Measurements from ENCODE around the gene VTI1A.

The VTI1A gene

DNA sequence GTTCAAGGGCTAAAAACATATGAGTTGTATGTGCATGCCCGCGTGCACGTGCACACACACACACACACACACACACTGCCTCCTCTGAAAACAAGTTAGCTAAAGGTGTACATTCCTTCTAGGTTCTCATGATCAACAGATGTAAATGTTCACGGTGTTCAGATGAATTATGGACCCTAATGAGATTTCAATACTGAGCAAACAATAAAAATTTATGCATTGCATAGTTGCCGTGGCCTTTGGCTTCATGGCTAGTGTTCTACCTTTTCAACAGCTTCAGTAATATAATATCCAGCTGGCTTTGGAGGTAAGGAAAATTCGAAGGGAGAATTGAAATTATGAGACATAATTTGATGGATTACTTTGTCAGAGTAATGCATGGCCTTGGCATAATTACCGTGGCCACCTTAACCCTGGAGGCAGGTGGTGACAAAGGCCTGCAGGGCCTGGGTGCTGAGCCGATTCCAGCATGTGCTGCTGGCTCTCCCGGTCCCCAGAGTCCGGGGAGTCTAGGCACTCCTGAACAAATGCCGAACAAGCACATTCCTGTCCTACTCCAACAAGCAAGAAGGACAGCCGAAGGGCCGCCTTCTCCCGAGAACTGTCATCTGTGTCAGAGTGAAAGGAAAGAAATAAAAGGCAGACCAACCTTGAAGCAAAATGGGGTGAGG, 336.5 kb downstream of the VTI1A start:
- TF ChIP-seq TAF1 (IDR thresholded peaks at IDR 0.05; ENCODE audit: borderline replicate concordance, low read depth, low read length) (no peak), POLR2A (IDR thresholded peaks at IDR 0.05; ENCODE audit: low read depth, low read length) (no peak)
- FAIRE-seq: no peak
- no peak for DNase-seq (ENCODE audit: insufficient read length)

DNA sequence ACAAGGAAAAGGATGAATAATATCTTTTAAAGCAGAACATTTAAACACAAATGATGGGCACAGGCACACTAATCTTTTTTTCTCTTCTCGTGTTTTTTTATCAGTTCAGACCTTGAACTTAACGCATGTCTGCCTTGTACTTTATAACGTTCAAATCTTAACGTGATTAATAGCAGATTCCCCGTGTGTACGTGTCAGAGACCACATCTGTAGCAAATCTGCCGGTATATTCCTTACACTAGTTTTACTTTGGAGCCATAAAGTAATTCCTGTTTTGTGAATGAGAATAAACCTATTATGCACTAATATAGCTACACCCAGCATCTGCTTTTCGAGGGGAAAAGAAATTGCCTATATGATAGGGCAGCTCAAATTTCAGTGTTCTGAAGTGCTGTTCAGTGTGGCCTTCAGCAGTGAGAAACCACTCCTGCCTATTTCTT, 337.0 kb downstream of the VTI1A start:
- DNase-seq (ENCODE audit: insufficient read length): no peak
- FAIRE-seq: no peak
- TF ChIP-seq POLR2A (IDR thresholded peaks at IDR 0.05; ENCODE audit: low read depth, low read length) (no peak), TAF1 (IDR thresholded peaks at IDR 0.05; ENCODE audit: borderline replicate concordance, low read depth, low read length) (no peak), POLR2AphosphoS5 (IDR thresholded peaks at IDR 0.05; ENCODE audit: low read depth, low read length) (no peak)

DNA sequence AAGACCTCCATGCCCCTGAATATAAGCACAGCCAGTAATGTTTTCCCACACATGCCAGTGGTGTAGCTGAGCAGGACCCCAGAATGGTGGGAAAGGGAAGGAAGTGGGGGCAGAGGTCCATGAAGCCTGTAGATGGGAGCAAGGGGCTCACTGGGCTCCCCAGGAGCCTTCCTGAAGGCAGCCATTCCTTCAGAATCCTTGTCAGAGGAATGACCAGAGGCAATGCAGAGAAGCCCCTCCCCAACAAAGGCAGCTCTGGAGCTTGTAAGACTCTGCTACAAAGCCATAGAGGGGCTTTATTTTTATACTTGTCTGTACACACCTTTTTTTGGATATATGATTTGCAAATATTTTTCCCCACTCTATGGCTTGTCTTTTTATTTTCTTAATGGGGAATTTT, 338.1 kb downstream of the VTI1A start:
- no peak for FAIRE-seq
- DNase-seq (ENCODE audit: insufficient read length): no peak
- no peak for TF ChIP-seq TAF1 (IDR thresholded peaks at IDR 0.05; ENCODE audit: borderline replicate concordance, low read depth, low read length)
- TF ChIP-seq POLR2AphosphoS5 (IDR thresholded peaks at IDR 0.05; ENCODE audit: low read depth, low read length): no peak
- TF ChIP-seq POLR2A (IDR thresholded peaks at IDR 0.05; ENCODE audit: low read depth, low read length): no peak

DNA sequence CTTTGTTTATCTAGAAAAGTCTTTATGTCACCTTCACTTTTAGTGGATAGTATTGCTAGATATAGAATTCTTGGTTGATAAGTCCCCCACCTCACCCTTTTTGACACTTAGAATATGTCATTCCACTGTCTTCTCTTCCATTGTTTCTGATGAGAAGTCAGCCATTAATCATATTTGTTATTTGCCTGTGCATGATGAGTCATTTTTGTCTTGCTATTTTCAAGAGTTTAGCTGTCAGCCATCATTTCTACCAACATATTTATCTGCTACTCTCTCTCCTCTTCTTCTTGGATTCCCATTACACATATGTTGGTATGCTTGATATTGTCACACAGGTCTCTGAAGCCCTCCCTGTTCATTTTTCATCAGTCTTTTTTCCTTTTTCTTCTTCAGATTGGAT, 342.2 kb downstream of the VTI1A start:
- no peak for FAIRE-seq

DNA sequence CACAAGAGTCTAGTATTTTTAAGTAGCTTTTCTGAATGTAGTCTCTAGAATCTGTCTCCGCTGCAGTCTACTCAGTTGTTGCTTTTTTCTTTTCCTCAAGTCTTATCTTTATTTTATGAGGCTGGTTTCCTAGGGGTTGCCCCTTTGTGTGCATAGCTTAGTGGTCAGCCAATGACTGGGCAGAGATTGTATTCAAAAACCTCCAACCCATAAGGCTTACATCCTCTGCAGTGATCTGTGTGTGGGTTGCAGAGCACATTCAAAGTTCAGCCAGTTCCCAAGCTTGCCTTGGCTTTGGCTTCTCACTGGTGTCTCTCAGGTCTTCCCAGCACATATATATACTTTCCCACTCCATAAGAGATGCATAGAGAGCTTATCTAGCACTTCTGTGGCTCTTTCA, 343.0 kb downstream of the VTI1A start:
- DNase-seq (ENCODE audit: insufficient read length) (no peak), FAIRE-seq (no peak)

More for the DNA sequence above, 342.2 kb downstream of the VTI1A start:
- DNase-seq (ENCODE audit: insufficient read length): no peak
- TF ChIP-seq POLR2AphosphoS5 (IDR thresholded peaks at IDR 0.05; ENCODE audit: low read depth, low read length): no peak
- no peak for TF ChIP-seq TAF1 (IDR thresholded peaks at IDR 0.05; ENCODE audit: borderline replicate concordance, low read depth, low read length)
- no peak for TF ChIP-seq POLR2A (IDR thresholded peaks at IDR 0.05; ENCODE audit: low read depth, low read length)

DNA sequence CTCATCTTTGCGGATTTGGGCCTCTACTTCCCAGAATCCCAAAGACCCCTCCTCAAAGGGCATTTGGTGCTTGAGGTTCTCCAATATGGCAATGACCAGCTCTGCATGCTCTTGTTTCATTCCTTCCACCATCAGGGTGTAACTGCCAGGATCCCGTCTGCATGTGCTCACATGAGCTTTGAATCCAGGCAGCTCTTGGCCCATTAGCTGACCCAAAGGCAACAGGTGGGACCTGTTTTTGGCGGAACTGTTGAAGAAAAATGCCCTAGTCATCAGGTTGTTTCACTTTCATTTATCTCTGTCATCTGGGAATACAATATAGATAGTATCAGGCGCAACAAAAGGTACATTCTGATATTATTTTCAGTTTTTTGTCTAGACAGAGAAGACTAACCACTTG, 343.9 kb downstream of the VTI1A start:
- DNase-seq (ENCODE audit: insufficient read length) (no peak), FAIRE-seq (no peak)
- TF ChIP-seq POLR2A (IDR thresholded peaks at IDR 0.05; ENCODE audit: low read depth, low read length) (no peak), TAF1 (IDR thresholded peaks at IDR 0.05; ENCODE audit: borderline replicate concordance, low read depth, low read length) (no peak), POLR2AphosphoS5 (IDR thresholded peaks at IDR 0.05; ENCODE audit: low read depth, low read length) (no peak)

More for the DNA sequence above, 343.0 kb downstream of the VTI1A start:
- TF ChIP-seq POLR2A (IDR thresholded peaks at IDR 0.05; ENCODE audit: low read depth, low read length) (no peak), POLR2AphosphoS5 (IDR thresholded peaks at IDR 0.05; ENCODE audit: low read depth, low read length) (no peak), TAF1 (IDR thresholded peaks at IDR 0.05; ENCODE audit: borderline replicate concordance, low read depth, low read length) (no peak)

DNA sequence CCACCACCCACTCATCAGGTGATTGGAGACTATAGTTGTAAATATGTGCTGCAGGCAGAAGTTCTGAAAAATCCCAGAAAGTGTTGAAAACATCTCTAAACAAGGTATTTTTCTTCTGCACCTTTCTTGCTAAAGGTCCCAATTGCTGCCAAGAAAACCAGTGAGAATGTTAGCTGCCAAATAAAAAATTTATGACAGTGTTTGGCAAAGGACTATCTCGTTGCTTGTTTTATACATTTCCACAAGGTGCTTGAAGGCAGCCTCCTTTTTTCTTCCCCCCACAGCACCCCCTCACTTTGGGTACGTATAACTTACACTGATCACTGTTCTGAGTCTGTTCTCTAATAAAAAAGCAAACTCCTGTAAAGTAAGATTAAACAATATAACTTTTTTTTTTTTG, 344.4 kb downstream of the VTI1A start:
- TF ChIP-seq POLR2A (IDR thresholded peaks at IDR 0.05; ENCODE audit: low read depth, low read length) (no peak), TAF1 (IDR thresholded peaks at IDR 0.05; ENCODE audit: borderline replicate concordance, low read depth, low read length) (no peak), POLR2AphosphoS5 (IDR thresholded peaks at IDR 0.05; ENCODE audit: low read depth, low read length) (no peak)
- no peak for FAIRE-seq
- DNase-seq (ENCODE audit: insufficient read length): no peak

DNA sequence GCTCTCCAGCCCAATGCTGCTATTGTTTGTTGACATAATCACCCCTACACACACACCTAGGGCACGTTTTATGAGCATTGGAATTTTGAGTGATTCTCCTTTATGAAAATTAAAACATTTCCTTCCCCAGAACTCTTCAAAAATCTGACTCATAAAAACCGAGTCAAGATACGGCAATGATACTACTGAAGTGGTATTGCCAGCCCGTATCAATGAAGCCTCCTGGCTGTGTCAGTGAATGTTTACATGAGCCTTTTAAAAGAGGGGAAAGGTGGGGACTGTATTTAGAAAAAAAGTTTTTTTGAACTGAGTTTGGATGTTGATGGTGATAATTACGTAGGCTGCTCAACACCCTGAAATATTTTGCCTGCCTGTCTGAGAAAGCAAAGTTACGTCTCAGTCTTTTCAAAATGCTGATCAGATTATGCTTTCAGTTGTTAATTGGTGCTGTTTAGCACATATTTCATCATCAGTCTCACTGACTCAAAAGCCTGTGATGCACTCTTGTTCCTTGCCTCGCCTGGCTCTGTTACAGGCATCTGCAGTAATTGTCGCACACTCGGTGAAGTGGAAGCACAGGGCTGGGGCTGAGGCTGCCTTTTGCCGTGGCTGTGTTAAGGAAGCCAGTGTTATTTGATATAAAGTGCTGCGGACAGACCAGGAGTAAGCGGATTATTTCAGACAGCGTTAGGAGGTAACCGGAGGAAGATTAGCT, 345.6 kb downstream of the VTI1A start:
- DNase-seq (ENCODE audit: insufficient read length) (no peak), FAIRE-seq (no peak)
- TF ChIP-seq POLR2AphosphoS5 (IDR thresholded peaks at IDR 0.05; ENCODE audit: low read depth, low read length): no peak
- no peak for TF ChIP-seq TAF1 (IDR thresholded peaks at IDR 0.05; ENCODE audit: borderline replicate concordance, low read depth, low read length)

DNA sequence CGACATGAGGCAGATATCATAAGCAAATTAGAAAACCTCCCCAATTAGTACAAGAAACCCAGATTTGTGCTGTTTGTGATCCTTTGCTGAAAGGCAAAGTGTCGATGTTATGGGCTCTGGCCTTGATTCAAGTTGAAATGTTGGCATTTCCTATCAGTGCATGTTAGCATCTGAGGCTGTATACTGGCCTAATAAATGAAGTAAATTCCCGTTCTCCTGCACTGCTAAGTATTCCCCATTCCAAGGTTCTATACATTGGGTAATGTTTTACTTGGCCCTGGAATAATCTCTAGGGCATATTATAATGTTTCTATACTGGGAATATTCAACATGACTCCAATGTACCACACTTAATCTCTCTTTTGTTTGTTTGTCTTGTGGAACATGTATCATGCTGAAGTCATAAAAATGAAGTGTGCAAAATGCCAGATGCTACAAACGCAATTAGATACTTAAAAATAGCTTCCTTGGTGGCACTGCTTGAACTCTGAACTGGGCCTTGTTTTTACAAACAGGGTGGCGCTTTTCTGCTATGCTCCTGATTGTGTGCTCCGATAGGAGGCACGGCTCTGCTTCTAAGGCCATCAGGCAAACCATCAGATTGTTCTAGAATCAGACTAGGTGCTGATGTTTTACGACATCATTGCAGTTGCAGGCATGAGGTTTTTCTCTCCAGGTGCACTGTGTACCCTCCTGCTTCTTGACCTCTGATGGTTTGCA, 346.3 kb downstream of the VTI1A start:
- TF ChIP-seq POLR2A (IDR thresholded peaks at IDR 0.05; ENCODE audit: low read depth, low read length): no peak
- TF ChIP-seq TAF1 (IDR thresholded peaks at IDR 0.05; ENCODE audit: borderline replicate concordance, low read depth, low read length): no peak
- no peak for TF ChIP-seq POLR2AphosphoS5 (IDR thresholded peaks at IDR 0.05; ENCODE audit: low read depth, low read length)
- no peak for DNase-seq (ENCODE audit: insufficient read length)
- FAIRE-seq: no peak

DNA sequence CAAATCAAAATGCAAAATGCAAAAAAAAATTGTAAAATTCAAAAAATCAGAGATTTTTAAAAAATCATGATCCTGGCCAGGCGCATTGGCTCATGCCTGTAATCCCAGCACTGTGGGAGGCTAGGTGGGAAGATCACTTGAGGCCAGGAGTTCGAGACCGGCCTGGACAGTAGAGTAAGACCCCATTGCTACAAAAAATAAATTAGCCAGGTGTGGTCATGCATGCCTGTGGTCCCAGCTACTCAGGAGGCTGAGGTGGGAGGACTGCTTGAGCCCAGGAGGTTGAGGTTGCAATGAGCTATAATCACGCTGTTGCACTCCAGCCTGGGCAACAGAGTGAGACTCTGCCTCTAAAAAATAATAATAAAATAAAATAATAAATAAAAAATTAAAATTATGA, 347.2 kb downstream of the VTI1A start:
- FAIRE-seq (no peak), DNase-seq (ENCODE audit: insufficient read length) (no peak)
- TF ChIP-seq TAF1 (IDR thresholded peaks at IDR 0.05; ENCODE audit: borderline replicate concordance, low read depth, low read length): no peak
- TF ChIP-seq POLR2AphosphoS5 (IDR thresholded peaks at IDR 0.05; ENCODE audit: low read depth, low read length): no peak
- TF ChIP-seq POLR2A (IDR thresholded peaks at IDR 0.05; ENCODE audit: low read depth, low read length): no peak

DNA sequence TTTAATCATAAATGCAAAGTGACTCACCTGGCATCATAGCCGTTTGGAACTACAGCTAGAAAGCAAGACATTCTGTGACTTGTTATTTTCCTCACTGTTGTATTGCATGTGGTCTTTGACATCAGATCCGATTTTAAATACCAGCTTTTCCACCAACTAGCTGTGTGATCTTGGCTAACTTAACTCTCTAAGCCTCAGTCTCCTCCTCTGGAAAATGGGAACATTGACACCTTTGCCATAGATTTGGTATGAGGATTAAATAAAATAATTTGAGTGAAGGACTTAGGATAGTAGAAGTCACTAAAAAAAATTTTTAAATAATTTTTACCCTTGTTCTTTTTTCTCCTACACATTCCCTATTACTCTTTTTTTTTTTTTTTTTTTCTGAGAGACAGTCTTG, 348.1 kb downstream of the VTI1A start:
- no peak for FAIRE-seq

More for the DNA sequence above, 348.1 kb downstream of the VTI1A start:
- TF ChIP-seq TAF1 (IDR thresholded peaks at IDR 0.05; ENCODE audit: borderline replicate concordance, low read depth, low read length) (no peak), POLR2AphosphoS5 (IDR thresholded peaks at IDR 0.05; ENCODE audit: low read depth, low read length) (no peak), POLR2A (IDR thresholded peaks at IDR 0.05; ENCODE audit: low read depth, low read length) (no peak)
- no peak for DNase-seq (ENCODE audit: insufficient read length)

Data from GM12892 (cell line).